Uterus (tissue), 4 donors: ENCODE data around the gene PITHD1. TPM values are rescaled to one million over a fixed set of nuclear protein-coding genes. Genes with fewer than 3 reads are reported as not detected.
"Not testable (repeated sequence)": the region's sequence is repeated elsewhere in the genome, so short reads cannot be mapped to it uniquely, and the experiment has no call there.

ENCODE experiments used
- DNase-seq, 2 donors: peaks; one replicate each; pipeline ENCODE4 v3.0.0-alpha.2; 2019 to 2020
- H3K27ac ChIP-seq, 2 donors: fragments of 200-600 bp; sonication (generic); 1 replicate in 1 of 2; 2 replicates in 1 of 2; pipeline ENCODE4 v1.5.1; 2016 to 2018
- H3K27me3 ChIP-seq, 2 donors: fragments of 200-600 bp; sonication (generic); one replicate each; pipeline ENCODE4 v1.5.1; 2018 to 2019; ENCODE audit warnings: control low read depth in 1 of 2
- H3K36me3 ChIP-seq, 2 donors: fragments of 200-600 bp; sonication (generic); one replicate each; pipeline ENCODE4 v1.5.1; 2019; ENCODE audit warnings: control low read depth in 1 of 2
- H3K4me1 ChIP-seq, 2 donors: fragments of 200-600 bp; sonication (generic); one replicate each; pipeline ENCODE4 v1.5.1; 2018 to 2019; ENCODE audit warnings: control low read depth in 1 of 2
- H3K4me3 ChIP-seq, 2 donors: fragments of 200-600 bp; sonication (generic); 1 replicate in 1 of 2; 2 replicates in 1 of 2; pipeline ENCODE4 v1.5.1; 2018 to 2019; ENCODE audit warnings: mild to moderate bottlenecking in 1 of 2
- H3K9me3 ChIP-seq, 2 donors: fragments of 200-600 bp; sonication (generic); one replicate each; pipeline ENCODE4 v1.5.1; 2019; ENCODE audit warnings: control low read depth in 1 of 2
- CTCF ChIP-seq, 4 experiments: fragments of 200-600 bp in 2 of 4; fragments of 450-650 bp in 2 of 4; sonication (generic) in 2 of 4; IDR thresholded peaks; one replicate each; pipeline ENCODE4 v1.5.1; 2016 to 2019; ENCODE audit warnings: antibody characterized with exemption in 4 of 4, mild to moderate bottlenecking in 2 of 4, moderate library complexity in 1 of 4
- POLR2A ChIP-seq, 2 donors: fragments of 450-650 bp; IDR thresholded peaks; one replicate each; pipeline ENCODE4 v1.6.1; 2016; ENCODE audit warnings: antibody characterized with exemption in 2 of 2, mild to moderate bottlenecking in 1 of 2, moderate library complexity in 1 of 2
- intact Hi-C: fragments of 100-400 bp; cut with DNase I; formaldehyde crosslinking; loops from one replicate; pipeline ENCODE4 v1.15.1; 2023; ENCODE audit warnings: low total_unique reads
- total RNA-seq, 4 donors: library from RNA; depleted of rRNA in 3 of 4; stranded (reverse); fragments of >200 nt in 3 of 4; gene quantifications; one replicate each; pipeline versions ENCODE4 v1.1.0 to v1.2.4, GENCODE V29; 2014 to 2023
- donor health status: DM: yes; HTN: yes; CAD: no.

The PITHD1 gene
- total RNA-seq, 4 donors from 2014 or later = 27.4 to 59.0 (median 49.9) TPM

GRCh38 chr1:23800400-23801337 is 22.5 kb downstream of the PITHD1 start, which contains the start of gene GALE:
Gene GALE, minus strand, starts transcription at chr1:23800754. Its CDS starts 1,747 bp downstream, at chr1:23799007.
- DNase-seq = peak; percentile 97
- Histone ChIP-seq H3K9me3 (no peaks in the 10 kb centered on the region), H3K27me3 (no peaks in the 10 kb centered on the region), H3K36me3 (no peaks in the 10 kb centered on the region), H3K27ac (peak within 1 kb of the TSS; percentile 76 to 88), H3K4me1 (peaks cover 0 to 9% of the 10 kb centered on the region in 2 donors), H3K4me3 (peak within 1 kb of the TSS; percentile 63 to 75)
- TF ChIP-seq POLR2A (IDR thresholded peaks at IDR 0.05) = peak; percentile 57 to 82
- TF ChIP-seq CTCF (IDR thresholded peaks at IDR 0.05) = peak in 2 of 4 experiments; percentile 28 to 29
- intact Hi-C loops = no loop called here

- Histone ChIP-seq H3K4me1 (peaks cover 0 to 9% of the 10 kb centered on the region in 2 donors), H3K4me3 (peak overlapping the region; percentile 63 to 75), H3K36me3 (no peaks in the 10 kb centered on the region), H3K27ac (peak overlapping the region; percentile 76 to 88), H3K9me3 (no peaks in the 10 kb centered on the region), H3K27me3 (no peaks in the 10 kb centered on the region)
- TF ChIP-seq POLR2A (IDR thresholded peaks at IDR 0.05) = no peak
- TF ChIP-seq CTCF (IDR thresholded peaks at IDR 0.05) = no peak
- no peak for DNase-seq
- intact Hi-C loops = no loop called here
Measured at GRCh38 chr1:23801338-23801748, 23.1 kb downstream of the PITHD1 start.

- no peaks in the 10 kb centered on the region for H3K36me3 ChIP-seq
- H3K9me3 ChIP-seq = no peaks in the 10 kb centered on the region
- TF ChIP-seq POLR2A (IDR thresholded peaks at IDR 0.05) (no peak), CTCF (IDR thresholded peaks at IDR 0.05) (no peak)
- DNase-seq = no peak
- H3K27ac ChIP-seq = peak overlapping the region in 1 of 2 donors; percentile 88
- H3K4me3 ChIP-seq = no peak overlapping the region
- intact Hi-C loops = no loop called here
- peaks cover 0 to 9% of the 10 kb centered on the region in 2 donors for H3K4me1 ChIP-seq
- H3K27me3 ChIP-seq = no peaks in the 10 kb centered on the region
Measured at GRCh38 chr1:23801876-23802275, 23.7 kb downstream of the PITHD1 start.

- H3K27ac ChIP-seq, H3K9me3 ChIP-seq, H3K36me3 ChIP-seq, H3K27me3 ChIP-seq, intact Hi-C loops, H3K4me1 ChIP-seq, DNase-seq, H3K4me3 ChIP-seq: not testable (repeated sequence)
Measured at GRCh38 chr1:23802809-23803342, 24.7 kb downstream of the PITHD1 start.

- Histone ChIP-seq H3K27ac (no peak overlapping the region), H3K4me1 (peaks cover 0 to 9% of the 10 kb centered on the region in 2 donors), H3K27me3 (no peaks in the 10 kb centered on the region), H3K4me3 (no peak overlapping the region), H3K36me3 (no peaks in the 10 kb centered on the region), H3K9me3 (no peaks in the 10 kb centered on the region)
- TF ChIP-seq POLR2A (IDR thresholded peaks at IDR 0.05) (no peak), CTCF (IDR thresholded peaks at IDR 0.05) (no peak)
- DNase-seq = no peak
- intact Hi-C loops = no loop called here
Measured at GRCh38 chr1:23803674-23804073, 25.5 kb downstream of the PITHD1 start.
